Uterus (tissue), 4 donors: ENCODE measurements around the gene STOX2. TPM values are rescaled to one million over a fixed set of nuclear protein-coding genes. Genes with fewer than 3 reads are reported as not detected.

ENCODE experiments used
- DNase-seq, 2 donors: peaks; one replicate each; pipeline ENCODE4 v3.0.0-alpha.2; 2019 to 2020
- H3K27ac ChIP-seq, 2 donors: fragments of 200-600 bp; sonication (generic); 1 replicate in 1 of 2; 2 replicates in 1 of 2; pipeline ENCODE4 v1.5.1; 2016 to 2018
- H3K27me3 ChIP-seq, 2 donors: fragments of 200-600 bp; sonication (generic); one replicate each; pipeline ENCODE4 v1.5.1; 2018 to 2019; ENCODE audit warnings: control low read depth in 1 of 2
- H3K36me3 ChIP-seq, 2 donors: fragments of 200-600 bp; sonication (generic); one replicate each; pipeline ENCODE4 v1.5.1; 2019; ENCODE audit warnings: control low read depth in 1 of 2
- H3K4me1 ChIP-seq, 2 donors: fragments of 200-600 bp; sonication (generic); one replicate each; pipeline ENCODE4 v1.5.1; 2018 to 2019; ENCODE audit warnings: control low read depth in 1 of 2
- H3K4me3 ChIP-seq, 2 donors: fragments of 200-600 bp; sonication (generic); 1 replicate in 1 of 2; 2 replicates in 1 of 2; pipeline ENCODE4 v1.5.1; 2018 to 2019; ENCODE audit warnings: mild to moderate bottlenecking in 1 of 2
- H3K9me3 ChIP-seq, 2 donors: fragments of 200-600 bp; sonication (generic); one replicate each; pipeline ENCODE4 v1.5.1; 2019; ENCODE audit warnings: control low read depth in 1 of 2
- CTCF ChIP-seq, 4 experiments: fragments of 200-600 bp in 2 of 4; fragments of 450-650 bp in 2 of 4; sonication (generic) in 2 of 4; IDR thresholded peaks; one replicate each; pipeline ENCODE4 v1.5.1; 2016 to 2019; ENCODE audit warnings: antibody characterized with exemption in 4 of 4, mild to moderate bottlenecking in 2 of 4, moderate library complexity in 1 of 4
- POLR2A ChIP-seq, 2 donors: fragments of 450-650 bp; IDR thresholded peaks; one replicate each; pipeline ENCODE4 v1.6.1; 2016; ENCODE audit warnings: antibody characterized with exemption in 2 of 2, mild to moderate bottlenecking in 1 of 2, moderate library complexity in 1 of 2
- intact Hi-C: fragments of 100-400 bp; cut with DNase I; formaldehyde crosslinking; loops from one replicate; pipeline ENCODE4 v1.15.1; 2023; ENCODE audit warnings: low total_unique reads
- total RNA-seq, 4 donors: library from RNA; depleted of rRNA in 3 of 4; stranded (reverse); fragments of >200 nt in 3 of 4; gene quantifications; one replicate each; pipeline versions ENCODE4 v1.1.0 to v1.2.4, GENCODE V29; 2014 to 2023
- donor health status: DM: yes; HTN: yes; CAD: no.

The STOX2 gene
- total RNA-seq, 4 donors from 2014 or later: 2.9 to 19.4 (median 11.1) TPM

GRCh38 chr4:183860731-183861130 lies 44.4 kb upstream of the STOX2 start:
- no peak overlapping the region for H3K27ac ChIP-seq
- no peaks in the 10 kb centered on the region for H3K36me3 ChIP-seq
- DNase-seq: no peak
- TF ChIP-seq CTCF (IDR thresholded peaks at IDR 0.05) (no peak), POLR2A (IDR thresholded peaks at IDR 0.05) (no peak)
- intact Hi-C loops: no loop called here
- no peaks in the 10 kb centered on the region for H3K27me3 ChIP-seq
- no peak overlapping the region for H3K4me3 ChIP-seq
- no peaks in the 10 kb centered on the region for H3K9me3 ChIP-seq
- no peaks in the 10 kb centered on the region for H3K4me1 ChIP-seq

- H3K4me1 ChIP-seq: no peaks in the 10 kb centered on the region
Measured at GRCh38 chr4:183861426-183861825, 43.7 kb upstream of the STOX2 start.

GRCh38 chr4:183863155-183863825 lies 41.8 kb upstream of the STOX2 start:
- H3K9me3 ChIP-seq: no peaks in the 10 kb centered on the region
- no peaks in the 10 kb centered on the region for H3K27me3 ChIP-seq
- H3K4me1 ChIP-seq: no peaks in the 10 kb centered on the region
- H3K4me3 ChIP-seq: no peak overlapping the region
- no peaks in the 10 kb centered on the region for H3K36me3 ChIP-seq
- DNase-seq: no peak
- intact Hi-C loops: no loop called here
- no peak overlapping the region for H3K27ac ChIP-seq
- TF ChIP-seq CTCF (IDR thresholded peaks at IDR 0.05): no peak

More at GRCh38 chr4:183861426-183861825, 43.7 kb upstream of the STOX2 start:
- Histone ChIP-seq H3K27ac (no peak overlapping the region), H3K36me3 (no peaks in the 10 kb centered on the region), H3K9me3 (no peaks in the 10 kb centered on the region), H3K4me3 (no peak overlapping the region), H3K27me3 (no peaks in the 10 kb centered on the region)
- no peak for DNase-seq
- intact Hi-C loops: no loop called here
- TF ChIP-seq CTCF (IDR thresholded peaks at IDR 0.05) (no peak), POLR2A (IDR thresholded peaks at IDR 0.05) (no peak)

- no peaks in the 10 kb centered on the region for H3K9me3 ChIP-seq
- no peak overlapping the region for H3K27ac ChIP-seq
- no peaks in the 10 kb centered on the region for H3K4me1 ChIP-seq
- H3K36me3 ChIP-seq: no peaks in the 10 kb centered on the region
- TF ChIP-seq POLR2A (IDR thresholded peaks at IDR 0.05): no peak
- no peak for TF ChIP-seq CTCF (IDR thresholded peaks at IDR 0.05)
- intact Hi-C loops: no loop called here
- H3K4me3 ChIP-seq: no peak overlapping the region
- DNase-seq: no peak
- H3K27me3 ChIP-seq: no peaks in the 10 kb centered on the region
Measured at GRCh38 chr4:183867247-183867646, 37.9 kb upstream of the STOX2 start.

GRCh38 chr4:183870997-183871396 lies 34.1 kb upstream of the STOX2 start:
- no peaks in the 10 kb centered on the region for H3K36me3 ChIP-seq
- DNase-seq: no peak
- TF ChIP-seq POLR2A (IDR thresholded peaks at IDR 0.05) (no peak), CTCF (IDR thresholded peaks at IDR 0.05) (no peak)
- no peak overlapping the region for H3K27ac ChIP-seq
- no peaks in the 10 kb centered on the region for H3K9me3 ChIP-seq
- intact Hi-C loops: no loop called here
- H3K4me3 ChIP-seq: no peak overlapping the region
- no peaks in the 10 kb centered on the region for H3K27me3 ChIP-seq
- no peaks in the 10 kb centered on the region for H3K4me1 ChIP-seq
